SK-N-MC (cell line): Measurements from ENCODE around the gene DECR2.
"Not testable (repeated sequence)": the region's sequence is repeated elsewhere in the genome, so short reads cannot be mapped to it uniquely, and the experiment has no call there.

Experiments
- EZH2 ChIP-seq: fragments of 200-600 bp; sonication (generic); IDR thresholded peaks from one replicate; pipeline ENCODE4 v1.6.1; 2017; ENCODE audit warnings: antibody characterized with exemption
- POLR2AphosphoS5 ChIP-seq: IDR thresholded peaks from 2 replicates; pipeline ENCODE4 v1.6.1; 2012; ENCODE audit warnings: mild to moderate bottlenecking, low read depth, low read length, borderline replicate concordance

GRCh38 chr16:415170-415498 lies 13.4 kb downstream of the DECR2 start:
- not testable (repeated sequence) for TF ChIP-seq POLR2AphosphoS5, EZH2
